C4-2B (cell line): ENCODE results near the gene GTF3C2.

ENCODE experiments used
- CTCF ChIP-seq: fragments of 450-650 bp; conservative IDR thresholded peaks from 2 replicates; pipeline ENCODE4 v1.5.1; 2017; ENCODE audit warnings: mild to moderate bottlenecking
- ZFX ChIP-seq: fragments of 450-650 bp; IDR thresholded peaks from 2 replicates; pipeline ENCODE4 v1.6.1; 2017

- TF ChIP-seq CTCF: no peak
- TF ChIP-seq ZFX: no peak
Measured at GRCh38 chr2:27312152-27312551, 44.4 kb downstream of the GTF3C2 start.
